Measurements from ENCODE around the gene OSBPL10.
"Not testable (repeated sequence)": the region's sequence is repeated elsewhere in the genome, so short reads cannot be mapped to it uniquely, and the experiment has no call there.

The OSBPL10 gene

DNA sequence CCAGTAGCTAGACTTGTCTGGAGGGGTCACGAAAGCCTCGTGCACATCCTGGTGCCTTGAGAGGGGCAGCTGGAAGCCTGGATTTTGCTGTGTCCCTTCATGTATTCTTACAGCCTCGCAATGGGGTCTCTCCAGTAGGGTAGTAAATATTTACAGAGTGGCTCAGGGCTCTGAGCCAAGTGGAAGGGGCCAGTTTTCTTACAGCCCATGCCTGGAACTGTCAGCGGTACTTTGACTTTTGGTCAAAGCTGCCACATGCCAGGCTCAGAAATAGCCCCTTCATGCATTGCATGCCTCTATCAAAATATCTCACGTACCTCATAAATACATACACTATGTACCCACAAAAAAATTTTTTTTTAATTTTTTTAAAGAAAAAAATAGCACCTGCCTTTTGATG, 119.2 kb downstream of the OSBPL10 start:
- Histone ChIP-seq H3K4me3 (no peak overlapping the region), H3K27ac (no peak overlapping the region)
- TF ChIP-seq, protein P1, sequence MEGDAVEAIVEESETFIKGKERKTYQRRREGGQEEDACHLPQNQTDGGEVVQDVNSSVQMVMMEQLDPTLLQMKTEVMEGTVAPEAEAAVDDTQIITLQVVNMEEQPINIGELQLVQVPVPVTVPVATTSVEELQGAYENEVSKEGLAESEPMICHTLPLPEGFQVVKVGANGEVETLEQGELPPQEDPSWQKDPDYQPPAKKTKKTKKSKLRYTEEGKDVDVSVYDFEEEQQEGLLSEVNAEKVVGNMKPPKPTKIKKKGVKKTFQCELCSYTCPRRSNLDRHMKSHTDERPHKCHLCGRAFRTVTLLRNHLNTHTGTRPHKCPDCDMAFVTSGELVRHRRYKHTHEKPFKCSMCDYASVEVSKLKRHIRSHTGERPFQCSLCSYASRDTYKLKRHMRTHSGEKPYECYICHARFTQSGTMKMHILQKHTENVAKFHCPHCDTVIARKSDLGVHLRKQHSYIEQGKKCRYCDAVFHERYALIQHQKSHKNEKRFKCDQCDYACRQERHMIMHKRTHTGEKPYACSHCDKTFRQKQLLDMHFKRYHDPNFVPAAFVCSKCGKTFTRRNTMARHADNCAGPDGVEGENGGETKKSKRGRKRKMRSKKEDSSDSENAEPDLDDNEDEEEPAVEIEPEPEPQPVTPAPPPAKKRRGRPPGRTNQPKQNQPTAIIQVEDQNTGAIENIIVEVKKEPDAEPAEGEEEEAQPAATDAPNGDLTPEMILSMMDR (IDR thresholded peaks at IDR 0.05): no peak
- DNase-seq (ENCODE audit: low spot score): no peak

GRCh38 chr3:31860642-31861041, 120.4 kb downstream of the OSBPL10 start:
- not testable (repeated sequence) for H3K27ac ChIP-seq; H3K4me3 ChIP-seq; DNase-seq (ENCODE audit: low spot score)

DNA sequence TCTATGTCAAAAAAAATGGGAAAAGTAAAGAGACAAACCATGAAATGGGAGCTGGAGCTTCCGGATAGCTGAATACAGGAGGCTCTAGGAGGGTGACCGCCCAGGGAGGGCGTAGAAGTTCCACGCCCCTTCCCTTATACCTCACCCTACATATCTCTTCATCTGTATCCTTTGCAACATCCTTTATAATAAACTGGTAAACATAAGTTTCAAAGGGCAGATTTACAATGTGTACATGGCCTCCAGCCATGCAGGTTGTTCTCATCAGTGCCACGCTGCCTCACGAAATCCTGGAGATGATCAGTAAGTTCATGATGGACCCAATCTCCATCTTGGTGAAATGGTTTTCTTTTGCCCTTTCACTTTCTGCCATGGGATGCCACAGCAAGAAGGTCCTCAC, 121.8 kb downstream of the OSBPL10 start:
- DNase-seq (ENCODE audit: low spot score): no peak
- TF ChIP-seq, protein P1 (IDR thresholded peaks at IDR 0.05): no peak
- Histone ChIP-seq H3K4me3 (no peak overlapping the region), H3K27ac (no peak overlapping the region)

DNA sequence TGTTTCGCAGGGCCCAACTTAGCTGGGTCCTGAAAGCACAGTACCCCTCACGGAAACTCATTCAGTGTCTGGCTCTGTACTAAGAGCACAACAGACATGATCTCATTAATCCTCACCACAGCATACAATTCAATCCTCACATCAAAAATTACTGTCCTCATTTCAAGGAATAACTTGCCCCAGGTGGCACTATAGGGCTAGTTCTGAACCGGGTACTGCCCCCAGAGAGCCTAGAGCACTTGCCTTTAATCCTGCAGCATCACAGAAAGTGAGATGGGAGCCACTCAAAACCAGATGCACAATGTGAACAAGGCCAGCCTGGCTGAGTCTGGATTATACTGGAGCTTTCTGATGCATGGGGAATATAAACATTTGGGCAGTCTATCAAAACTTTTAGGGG, 122.6 kb downstream of the OSBPL10 start:
- no peak overlapping the region for H3K27ac ChIP-seq
- DNase-seq (ENCODE audit: low spot score): no peak
- TF ChIP-seq, protein P1 (IDR thresholded peaks at IDR 0.05): no peak
- H3K4me3 ChIP-seq: no peak overlapping the region

DNA sequence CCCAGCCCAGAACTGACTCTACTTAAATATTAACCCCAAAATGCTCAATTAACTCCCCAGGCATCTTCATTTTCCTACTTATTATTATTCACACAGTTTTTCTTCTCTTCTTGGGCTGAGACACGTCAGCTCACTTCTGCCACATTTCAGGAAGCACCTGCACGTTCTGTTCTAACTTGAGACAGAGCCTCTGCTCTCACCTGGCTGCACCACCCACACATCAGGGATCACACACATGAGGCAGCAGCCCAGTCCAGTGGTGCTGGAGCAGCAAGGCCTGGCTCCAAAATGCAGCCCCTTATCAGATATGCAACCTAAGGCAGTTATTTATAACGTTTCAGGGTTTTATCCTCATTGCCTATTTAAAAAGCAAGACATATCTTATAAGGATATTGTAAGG, 127.5 kb downstream of the OSBPL10 start:
- DNase-seq (ENCODE audit: low spot score): no peak
- H3K27ac ChIP-seq: no peak overlapping the region
- no peak overlapping the region for H3K4me3 ChIP-seq
- TF ChIP-seq, protein P1 (IDR thresholded peaks at IDR 0.05): no peak

GRCh38 chr3:31851278-31851677, 129.8 kb downstream of the OSBPL10 start:
- DNase-seq (ENCODE audit: low spot score): no peak
- H3K4me3 ChIP-seq: no peak overlapping the region
- TF ChIP-seq, protein P1 (IDR thresholded peaks at IDR 0.05): no peak
- H3K27ac ChIP-seq: no peak overlapping the region

GRCh38 chr3:31848911-31849310, 132.2 kb downstream of the OSBPL10 start:
- DNase-seq (ENCODE audit: low spot score): no peak
- H3K27ac ChIP-seq: no peak overlapping the region
- TF ChIP-seq, protein P1 (IDR thresholded peaks at IDR 0.05): no peak
- H3K4me3 ChIP-seq: no peak overlapping the region
